Activated effector memory CD4-positive, alpha-beta T cell treated with Interleukin-2 at 50 U/mL for 16 hours (primary cell): Measurements from ENCODE around the gene NAE1.
"Not testable (repeated sequence)": the region's sequence is repeated elsewhere in the genome, so short reads cannot be mapped to it uniquely, and the experiment has no call there.

Experiments used
- DNase-seq: peaks from one replicate; pipeline ENCODE4 v3.0.0-alpha.2; 2020

The NAE1 gene

DNA sequence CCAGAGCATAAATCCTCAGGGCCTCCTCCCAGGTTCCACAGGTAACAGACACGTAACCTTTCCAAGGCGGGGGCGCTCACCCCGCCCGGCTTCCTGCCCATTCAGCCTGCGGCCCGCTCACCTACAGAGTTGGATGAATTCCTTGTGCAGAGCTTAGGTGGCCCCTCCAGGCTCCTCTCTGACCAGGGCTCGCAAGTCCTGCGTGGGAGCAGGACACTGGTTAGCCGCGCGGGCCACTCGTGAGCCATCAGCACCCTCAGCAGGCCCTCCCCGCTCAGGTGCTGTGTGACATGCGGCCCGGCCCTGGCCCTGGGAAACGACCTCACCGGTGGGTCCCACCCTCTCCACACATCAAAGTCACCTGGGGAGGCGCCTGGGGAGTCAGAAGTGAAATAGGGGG lies 29.9 kb downstream of the NAE1 start:
- no peak for DNase-seq

DNA sequence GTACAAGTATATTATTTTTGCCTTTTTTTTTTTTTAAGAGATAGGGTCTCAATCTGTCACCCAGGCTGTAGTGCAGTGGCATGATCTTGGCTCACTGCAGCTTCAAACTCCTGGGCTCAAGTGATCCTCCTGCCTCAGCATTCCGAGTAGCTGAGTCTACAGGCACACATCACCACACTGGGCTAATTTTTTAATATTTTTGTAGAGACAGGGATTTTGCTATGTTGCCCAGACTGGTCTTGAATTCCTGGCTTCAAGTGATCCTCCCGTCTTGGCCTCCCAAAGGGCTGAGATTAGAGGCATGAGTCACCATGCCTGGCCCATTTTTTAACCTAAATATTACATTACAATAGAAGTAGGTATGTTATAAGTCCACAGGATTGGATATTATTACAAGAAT lies 32.6 kb downstream of the NAE1 start:
- no peak for DNase-seq

DNA sequence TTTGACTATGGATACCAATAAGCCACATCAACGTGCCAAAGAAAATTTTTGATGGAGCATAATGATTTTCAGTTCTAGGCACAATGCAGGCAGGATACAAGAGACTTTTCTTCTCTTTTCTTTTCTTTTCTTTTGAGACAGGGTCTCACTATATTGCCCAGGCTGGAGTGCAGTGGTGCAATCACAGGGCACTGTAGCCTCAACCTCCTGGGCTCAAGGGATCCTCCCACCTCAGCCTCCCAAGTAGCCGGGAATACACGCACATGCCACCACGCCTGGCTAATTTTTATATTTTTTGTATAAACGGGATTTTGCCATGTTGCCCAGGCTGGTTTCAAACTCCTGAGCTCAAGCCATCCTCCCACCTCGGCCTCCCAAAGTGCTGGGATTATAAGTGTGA lies 36.8 kb downstream of the NAE1 start:
- DNase-seq = not testable (repeated sequence)

DNA sequence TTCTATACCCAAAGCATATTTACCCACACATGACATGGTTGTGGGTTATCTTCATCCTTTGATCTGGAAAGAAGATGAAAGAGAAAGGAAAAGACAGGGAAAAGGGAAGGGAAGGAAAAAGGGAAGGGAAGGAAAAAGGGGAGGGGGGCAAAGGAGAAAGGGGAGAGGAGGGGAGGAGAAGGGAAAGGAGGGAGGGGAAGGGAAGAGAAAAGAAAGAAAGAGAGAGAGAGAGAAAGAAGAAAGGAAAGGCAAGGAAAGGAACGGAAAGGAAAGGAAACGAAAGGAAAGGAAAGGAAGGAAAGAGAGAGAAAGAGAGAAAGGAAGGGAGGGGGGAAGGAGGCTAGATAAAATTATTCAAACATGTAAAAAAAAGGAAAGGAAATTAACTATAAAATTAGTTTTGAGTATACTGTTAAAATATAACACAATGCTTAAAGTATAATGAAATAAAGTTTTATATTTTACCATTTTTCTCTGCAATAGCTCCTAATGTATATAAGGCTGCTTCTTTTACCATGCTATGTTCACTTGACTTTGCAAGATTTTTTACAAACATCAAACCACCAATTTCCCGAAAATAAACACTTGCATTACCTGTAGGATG lies 40.5 kb downstream of the NAE1 start:
- DNase-seq = no peak

DNA sequence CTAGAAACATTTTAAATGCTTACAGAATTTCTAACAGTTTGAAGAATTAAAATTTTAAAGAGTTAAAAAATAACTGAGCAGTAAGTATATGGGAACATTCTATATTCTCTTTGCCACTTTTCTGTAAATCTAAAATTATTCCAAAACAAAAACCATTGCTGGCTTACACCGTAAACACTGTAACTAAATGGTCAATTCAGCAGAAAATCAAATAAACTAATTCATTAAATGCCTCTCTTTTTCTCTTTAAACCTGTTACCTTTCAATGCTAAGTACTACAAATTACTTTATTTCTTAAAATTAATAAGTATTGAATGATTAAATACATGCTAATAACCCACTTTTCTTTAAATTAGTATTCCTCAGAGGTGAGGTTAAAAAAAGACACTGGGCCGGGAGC lies 43.3 kb downstream of the NAE1 start:
- DNase-seq = no peak

DNA sequence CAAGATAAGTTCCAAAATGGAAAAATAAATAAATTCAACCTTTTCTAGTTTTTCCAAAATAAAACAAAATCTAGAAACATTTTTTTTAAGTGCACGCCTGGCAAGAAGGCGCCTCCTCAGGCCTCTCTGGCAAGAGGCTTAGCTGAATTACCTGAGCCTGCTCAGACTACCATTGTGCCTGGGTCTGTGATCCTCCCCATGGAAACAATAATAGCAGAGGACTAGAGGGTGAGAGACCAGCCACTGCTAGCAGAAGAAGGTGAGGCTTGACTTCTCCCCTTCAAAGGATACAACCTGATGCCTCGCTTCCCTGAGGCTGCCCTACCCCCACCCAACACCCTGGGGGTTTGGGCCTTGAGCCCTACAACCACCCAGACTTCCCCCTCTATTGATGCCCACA lies 44.2 kb downstream of the NAE1 start:
- DNase-seq = no peak

DNA sequence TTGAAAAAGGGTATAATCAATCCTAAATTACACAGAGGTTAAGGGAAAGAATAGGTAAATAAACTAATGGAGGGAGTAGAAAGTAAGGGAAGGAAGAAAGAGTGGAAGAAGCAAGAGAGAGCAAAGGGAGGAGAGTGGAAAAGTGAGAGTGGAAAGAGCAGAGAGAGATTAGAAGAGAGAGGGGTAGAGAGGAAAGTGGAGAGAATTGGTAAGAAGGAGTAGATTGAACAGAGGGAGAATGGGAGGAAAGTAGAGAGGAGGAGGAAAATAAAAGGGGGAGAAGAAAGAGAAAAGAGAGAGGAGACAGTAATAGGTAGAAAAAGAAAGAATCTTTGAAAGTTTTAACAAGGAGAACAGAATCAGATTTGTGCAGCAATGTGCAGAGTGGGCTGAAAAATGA lies 54.3 kb downstream of the NAE1 start:
- no peak for DNase-seq

DNA sequence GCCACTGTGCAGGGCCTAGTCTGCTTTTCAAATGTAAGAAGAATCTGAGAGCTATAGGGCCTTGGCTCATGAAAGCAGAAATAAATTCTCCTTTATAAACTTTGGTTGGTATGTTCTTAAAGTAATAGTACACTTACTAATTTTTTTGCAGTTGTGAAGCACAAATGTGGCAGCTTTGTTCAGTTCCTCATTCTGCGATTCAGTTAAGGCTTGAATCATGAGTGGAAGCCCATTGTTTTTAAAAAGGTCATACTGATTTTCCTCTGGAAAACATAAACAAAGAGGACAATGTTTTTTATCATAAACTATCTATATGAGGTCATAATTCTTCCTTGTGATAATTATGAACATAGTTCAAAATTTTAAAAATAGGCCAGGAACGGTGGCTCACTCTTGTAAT lies 55.8 kb downstream of the NAE1 start:
- DNase-seq = no peak

DNA sequence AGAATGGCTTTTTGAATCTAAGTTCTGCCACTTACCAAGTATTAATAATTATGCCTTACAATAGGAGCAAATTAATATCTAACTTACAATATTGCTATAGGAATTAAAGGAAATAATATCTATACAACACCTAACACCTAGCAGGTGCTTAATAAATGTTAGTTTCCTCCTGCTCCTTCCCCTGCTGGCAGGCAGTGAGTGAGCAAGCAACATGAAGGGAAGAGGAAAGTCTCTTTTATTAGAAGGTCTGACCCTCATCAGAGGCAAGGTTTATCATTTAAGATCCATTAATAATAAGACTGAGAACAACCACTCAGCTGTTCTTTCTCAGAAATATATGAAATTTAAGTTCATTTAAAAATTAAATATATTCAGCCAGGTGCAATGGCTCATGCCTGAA lies 72.7 kb downstream of the NAE1 start:
- DNase-seq = no peak

DNA sequence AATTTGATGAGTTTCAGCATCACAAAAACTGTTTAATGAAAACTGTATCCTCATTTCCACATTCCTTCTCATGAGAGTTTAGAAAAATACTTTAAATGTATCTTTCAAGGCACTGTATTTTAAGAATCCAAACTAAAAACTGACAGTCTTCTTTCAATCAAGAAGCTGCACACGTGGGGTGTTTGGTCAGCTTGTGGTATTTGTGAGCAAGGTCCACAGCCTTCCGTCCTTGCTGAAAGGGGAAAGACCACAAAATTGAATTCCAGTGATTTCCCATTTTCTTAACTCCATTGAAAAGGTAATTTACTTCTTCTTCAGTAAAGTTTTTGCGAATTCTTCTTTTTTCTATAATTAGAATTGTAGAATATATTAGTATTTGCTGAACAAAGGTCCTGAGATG lies 76.0 kb downstream of the NAE1 start:
- DNase-seq = no peak

DNA sequence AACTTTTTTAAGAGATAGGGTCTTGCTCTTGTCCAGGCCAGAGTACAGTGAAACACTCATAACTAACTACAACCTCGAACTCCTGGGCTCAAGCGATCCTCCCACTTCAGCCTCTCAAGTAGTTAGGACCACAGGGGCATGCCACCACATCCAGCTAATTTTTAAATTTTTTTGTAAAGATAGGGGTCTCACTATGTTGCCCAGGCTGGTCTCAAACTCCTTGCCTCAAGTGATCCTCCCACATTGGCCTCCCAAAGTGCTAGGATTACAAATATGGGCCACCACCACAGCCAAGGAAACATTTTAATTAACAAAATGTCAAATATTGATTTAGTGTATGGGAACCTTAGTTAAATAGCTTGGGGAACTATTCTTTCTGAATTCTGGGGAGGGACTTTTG lies 76.6 kb downstream of the NAE1 start:
- DNase-seq = no peak

DNA sequence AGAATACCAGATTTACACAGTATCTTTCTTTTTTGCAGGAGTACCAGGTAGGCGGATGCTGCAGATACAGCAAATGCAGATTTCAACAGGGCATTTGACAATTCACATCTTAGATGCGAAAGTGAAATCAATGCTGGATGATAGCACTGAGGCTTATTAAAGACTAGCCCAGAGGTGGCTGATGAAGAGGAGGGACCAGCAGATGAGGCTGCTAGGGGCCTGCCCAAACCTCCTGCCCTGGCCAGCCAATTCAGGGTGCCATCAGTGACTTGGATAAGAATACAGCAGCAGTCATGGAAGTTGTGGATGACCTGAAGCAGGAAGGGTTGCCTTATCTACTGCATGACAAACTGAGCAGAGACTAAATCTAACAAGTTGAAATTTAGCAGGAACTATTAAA lies 77.8 kb downstream of the NAE1 start:
- no peak for DNase-seq
